K562 (cell line): Measurements from ENCODE around the gene LEMD3. TPM values are rescaled to one million over a fixed set of nuclear protein-coding genes. Genes with fewer than 3 reads are reported as not detected.

Experiments used
- ATAC-seq: fragments of 200-7000 bp; cut with Tn5 transposase; 3 replicates; pipeline ENCODE4 v1.9.1; 2020; ENCODE audit warnings: moderate library complexity
- BruUV-seq: library from RNA; stranded (reverse); fragments of 400-500 nt; replicated peaks from 2 replicates; lab custom pipeline; 2021; lab: Mats Ljungman, UMichigan
- CTCF ChIA-PET: fragments of 300-600 bp; formaldehyde crosslinking; extraction: SDS; loops from one replicate; lab custom pipeline; 2021; ENCODE audit warnings: low intra/inter-chr PET ratio; lab: Yijun Ruan, JAX
- POLR2A ChIA-PET: fragments of 300-600, 350-650 bp; sonication (Branson Sonifier 250); formaldehyde crosslinking; extraction: SDS; loops from one replicate; lab custom pipeline; 2021; ENCODE audit warnings: antibody characterized with exemption, inconsistent platforms; lab: Yijun Ruan, JAX
- DNase-seq, 4 experiments: peaks; one replicate each; pipeline versions ENCODE4 v3.0.0 to v3.0.0-alpha.2; 2011 to 2018; ENCODE audit warnings: low spot score in 3 of 4, mixed read lengths in 3 of 4; ENCODE audit errors: extremely low read depth in 1 of 4
- FAIRE-seq: peaks from 2 replicates; lab custom pipeline; 2011; peaks lifted over from hg19 to GRCh38; lab: Jason Lieb, UNC
- H2AFZ ChIP-seq: 2 replicates; pipeline ENCODE4 v1.6.0; 2011; ENCODE audit warnings: low read depth, low read length, control low read depth, inconsistent platforms
- H3K27ac ChIP-seq: fragments of 200-600 bp; 3 replicates; pipeline ENCODE4 v1.8.0; 2011; ENCODE audit warnings: low read depth, mild to moderate bottlenecking, control low read depth, inconsistent platforms, low read length, moderate library complexity, mixed read lengths; ENCODE audit errors: extremely low read depth
- H3K27me3 ChIP-seq, 2 experiments: fragments of 300-600 bp in 1 of 2; 2 replicates in 1 of 2; 3 replicates in 1 of 2; pipeline versions ENCODE4 v1.6.0 to v1.8.0; 2011; ENCODE audit warnings: inconsistent platforms in 2 of 2, low read length in 2 of 2, mild to moderate bottlenecking in 1 of 2, mixed read lengths in 1 of 2, moderate library complexity in 1 of 2; ENCODE audit not compliant: control insufficient read depth in 2 of 2, insufficient read depth in 2 of 2
- H3K36me3 ChIP-seq: fragments of 300-600 bp; 3 replicates; pipeline ENCODE4 v1.8.0; 2011; ENCODE audit warnings: mild to moderate bottlenecking, low read length, inconsistent platforms; ENCODE audit not compliant: control insufficient read depth, insufficient read depth
- H3K4me1 ChIP-seq, 2 experiments: fragments of 200-600 bp in 1 of 2; replicated peaks in 1 of 2; 2 replicates in 1 of 2; 3 replicates in 1 of 2; pipeline versions ENCODE4 v1.5.1 to v1.8.0; 2011; ENCODE audit warnings: inconsistent platforms in 2 of 2, low read length in 2 of 2, mild to moderate bottlenecking in 1 of 2, mixed read lengths in 1 of 2, moderate library complexity in 1 of 2; ENCODE audit not compliant: control insufficient read depth in 2 of 2, insufficient read depth in 2 of 2
- H3K4me2 ChIP-seq: 2 replicates; pipeline ENCODE4 v1.6.1; 2011; ENCODE audit warnings: low read length, control low read depth, inconsistent platforms, mixed read lengths; ENCODE audit not compliant: insufficient read depth
- H3K4me3 ChIP-seq: fragments of 200-600 bp; sonication (generic), shearing (Covaris generic); 2 replicates; pipeline ENCODE4 v1.5.1; 2016; ENCODE audit warnings: control low read depth, inconsistent platforms
- H3K79me2 ChIP-seq: fragments of 200-600 bp; 3 replicates; pipeline ENCODE4 v1.8.0; 2011; ENCODE audit warnings: low read length, inconsistent platforms; ENCODE audit not compliant: control insufficient read depth, insufficient read depth
- H3K9ac ChIP-seq, 2 experiments: 2 replicates each; pipeline versions ENCODE4 v1.6.0 to v1.6.1; 2011; ENCODE audit warnings: low read depth in 2 of 2, low read length in 2 of 2, control low read depth in 1 of 2, inconsistent platforms in 1 of 2, mild to moderate bottlenecking in 1 of 2, mixed read lengths in 1 of 2; ENCODE audit not compliant: insufficient read depth in 1 of 2
- H3K9me1 ChIP-seq: one replicate; pipeline ENCODE4 v1.6.0; 2011; ENCODE audit warnings: inconsistent platforms, mild to moderate bottlenecking, low read length, moderate library complexity; ENCODE audit not compliant: control insufficient read depth, insufficient read depth
- H3K9me3 ChIP-seq: replicated peaks from 2 replicates; pipeline ENCODE4 v1.5.1; 2011; ENCODE audit warnings: low read depth, low read length, inconsistent platforms; ENCODE audit not compliant: control insufficient read depth, insufficient read depth
- H4K20me1 ChIP-seq: replicated peaks from 2 replicates; pipeline ENCODE4 v1.6.1; 2011; ENCODE audit warnings: low read length, inconsistent platforms, mixed read lengths; ENCODE audit not compliant: control insufficient read depth, insufficient read depth
- ILF3 ChIP-seq: fragments of 450-650 bp; IDR thresholded peaks from 2 replicates; pipeline ENCODE4 v1.6.1; 2018; ENCODE audit warnings: antibody characterized with exemption, mild to moderate bottlenecking, moderate library complexity, borderline replicate concordance
- in situ Hi-C: fragments of 300-500 bp; cut with MboI; formaldehyde crosslinking; loops from 4 replicates; pipeline ENCODE4 v1.15.0; 2018; ENCODE audit warnings: inconsistent platforms, mixed read lengths
- intact Hi-C: fragments of 100-400 bp; cut with micrococcal nuclease; formaldehyde crosslinking; loops from 2 replicates; pipeline ENCODE4 v1.14.2; 2022
- polyA plus RNA-seq, 8 experiments: library from polyadenylated mRNA; depleted of rRNA in 4 of 8; stranded (reverse) in 5 of 8; unstranded in 3 of 8; fragments of >200 nt; fragmentation: Nextera tagmentation in 2 of 8; fragmentation: Illumina TruSeq in 1 of 8; extraction: Ambion mirVana in 2 of 8; extraction: Trizol in 1 of 8; gene quantifications; 2 replicates each; pipeline versions ENCODE4 v1.2.1 to v1.2.3, GENCODE V29; 2011 to 2014; ENCODE audit warnings: inconsistent platforms in 1 of 8, missing spikeins in 1 of 8
- total RNA-seq, 7 experiments: library from RNA; depleted of rRNA in 6 of 7; stranded (reverse); fragments of >200 nt in 6 of 7; fragmentation: Illumina TruSeq in 2 of 7; extraction: Trizol in 2 of 7; gene quantifications; 2 replicates each; pipeline versions ENCODE4 v1.2.1 to v1.2.3, GENCODE V29; 2011 to 2021; ENCODE audit warnings: low replicate concordance in 1 of 7
- TF ChIP-seq, protein P1 (sequence below): fragments of 200-800 bp; sonication (Bioruptor generic); IDR thresholded peaks from 2 replicates; pipeline ENCODE4 v1.6.1; 2017; ENCODE audit warnings: missing genetic modification characterization, missing compliant biosample characterization
- TF ChIP-seq, protein P2 (sequence below), 3 experiments: IDR thresholded peaks in 2 of 3; conservative IDR thresholded peaks in 1 of 3; 2 replicates each; pipeline ENCODE4 v1.5.1; 2011 to 2012; ENCODE audit warnings: low read length in 3 of 3, mild to moderate bottlenecking in 3 of 3, control low read depth in 2 of 3, improper control_type of control experiment in 1 of 3, inconsistent platforms in 1 of 3, low read depth in 1 of 3, mixed read lengths in 1 of 3, moderate library complexity in 1 of 3; ENCODE audit not compliant: insufficient read depth in 2 of 3

Gene LEMD3
- total and polyA plus RNA-seq, 9 of the 15 experiments (the other 6 are each of a cell fraction or from before 2014, with no cell fraction given): 6.8 to 37.4 (median 17.2) TPM

DNA sequence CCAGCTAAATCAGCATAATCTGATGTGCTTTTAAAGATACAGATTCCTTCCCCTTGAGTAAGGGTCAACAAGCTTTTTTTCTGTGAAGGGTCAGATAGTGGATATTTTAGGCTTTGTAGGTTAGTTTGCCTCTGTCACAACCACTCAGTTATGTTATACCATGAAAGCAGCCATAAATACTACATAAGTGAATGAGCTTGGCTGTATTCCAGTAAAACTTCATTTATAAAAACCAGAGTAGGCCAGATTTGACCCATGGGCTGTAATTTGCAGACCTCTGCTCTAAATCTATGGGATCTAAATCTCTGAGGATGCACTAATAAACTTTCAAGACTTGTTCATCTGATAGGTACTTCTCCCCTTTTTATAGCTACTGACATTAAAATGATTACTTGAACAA lies 47.7 kb downstream of the LEMD3 start:
- no peaks in the 10 kb centered on the region for H3K27me3 ChIP-seq
- no peaks in the 10 kb centered on the region for H3K4me1 ChIP-seq
- no peak overlapping the region for H3K27ac ChIP-seq
- CTCF ChIA-PET: no interaction called here
- no peaks in the 10 kb centered on the region for H3K9me3 ChIP-seq
- TF ChIP-seq, protein P1, sequence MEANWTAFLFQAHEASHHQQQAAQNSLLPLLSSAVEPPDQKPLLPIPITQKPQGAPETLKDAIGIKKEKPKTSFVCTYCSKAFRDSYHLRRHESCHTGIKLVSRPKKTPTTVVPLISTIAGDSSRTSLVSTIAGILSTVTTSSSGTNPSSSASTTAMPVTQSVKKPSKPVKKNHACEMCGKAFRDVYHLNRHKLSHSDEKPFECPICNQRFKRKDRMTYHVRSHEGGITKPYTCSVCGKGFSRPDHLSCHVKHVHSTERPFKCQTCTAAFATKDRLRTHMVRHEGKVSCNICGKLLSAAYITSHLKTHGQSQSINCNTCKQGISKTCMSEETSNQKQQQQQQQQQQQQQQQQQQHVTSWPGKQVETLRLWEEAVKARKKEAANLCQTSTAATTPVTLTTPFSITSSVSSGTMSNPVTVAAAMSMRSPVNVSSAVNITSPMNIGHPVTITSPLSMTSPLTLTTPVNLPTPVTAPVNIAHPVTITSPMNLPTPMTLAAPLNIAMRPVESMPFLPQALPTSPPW (CRISPR knock-in tag): no peak
- TF ChIP-seq ILF3: no peak
- TF ChIP-seq, protein P2, sequence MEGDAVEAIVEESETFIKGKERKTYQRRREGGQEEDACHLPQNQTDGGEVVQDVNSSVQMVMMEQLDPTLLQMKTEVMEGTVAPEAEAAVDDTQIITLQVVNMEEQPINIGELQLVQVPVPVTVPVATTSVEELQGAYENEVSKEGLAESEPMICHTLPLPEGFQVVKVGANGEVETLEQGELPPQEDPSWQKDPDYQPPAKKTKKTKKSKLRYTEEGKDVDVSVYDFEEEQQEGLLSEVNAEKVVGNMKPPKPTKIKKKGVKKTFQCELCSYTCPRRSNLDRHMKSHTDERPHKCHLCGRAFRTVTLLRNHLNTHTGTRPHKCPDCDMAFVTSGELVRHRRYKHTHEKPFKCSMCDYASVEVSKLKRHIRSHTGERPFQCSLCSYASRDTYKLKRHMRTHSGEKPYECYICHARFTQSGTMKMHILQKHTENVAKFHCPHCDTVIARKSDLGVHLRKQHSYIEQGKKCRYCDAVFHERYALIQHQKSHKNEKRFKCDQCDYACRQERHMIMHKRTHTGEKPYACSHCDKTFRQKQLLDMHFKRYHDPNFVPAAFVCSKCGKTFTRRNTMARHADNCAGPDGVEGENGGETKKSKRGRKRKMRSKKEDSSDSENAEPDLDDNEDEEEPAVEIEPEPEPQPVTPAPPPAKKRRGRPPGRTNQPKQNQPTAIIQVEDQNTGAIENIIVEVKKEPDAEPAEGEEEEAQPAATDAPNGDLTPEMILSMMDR (IDR thresholded peaks at IDR 0.05 in 2 of 3, conservative IDR thresholded peaks at IDR 0.05 in 1 of 3; ENCODE audit: insufficient read depth in 2 of 3, low read depth in 1 of 3, low read length in 3 of 3): no peak
- TF ChIP-seq, all 486 proteins: peak for 0
- Histone ChIP-seq H3K79me2 (no peaks in the 10 kb centered on the region), H3K9ac (no peak overlapping the region), H3K4me3 (no peak overlapping the region), H3K4me2 (no peak overlapping the region), H3K9me1 (no peaks in the 10 kb centered on the region), H4K20me1 (no peaks in the 10 kb centered on the region), H3K36me3 (peaks cover 24% of the 10 kb centered on the region), H2AFZ (no peak overlapping the region)
- no TSS peak for BruUV-seq
- ATAC-seq: no peak
- DNase-seq: no peak
- intact Hi-C loops: no loop called here
- in situ Hi-C loops: no loop called here
- POLR2A ChIA-PET: interaction anchor here (1.2 kb wide), 1 partner anchor 8 kb away, joined by 4 read pairs; no protein-coding TSS in a partner anchor
- no peak for FAIRE-seq
